ENCODE measurements around the gene GFRA1.

The GFRA1 gene

DNA sequence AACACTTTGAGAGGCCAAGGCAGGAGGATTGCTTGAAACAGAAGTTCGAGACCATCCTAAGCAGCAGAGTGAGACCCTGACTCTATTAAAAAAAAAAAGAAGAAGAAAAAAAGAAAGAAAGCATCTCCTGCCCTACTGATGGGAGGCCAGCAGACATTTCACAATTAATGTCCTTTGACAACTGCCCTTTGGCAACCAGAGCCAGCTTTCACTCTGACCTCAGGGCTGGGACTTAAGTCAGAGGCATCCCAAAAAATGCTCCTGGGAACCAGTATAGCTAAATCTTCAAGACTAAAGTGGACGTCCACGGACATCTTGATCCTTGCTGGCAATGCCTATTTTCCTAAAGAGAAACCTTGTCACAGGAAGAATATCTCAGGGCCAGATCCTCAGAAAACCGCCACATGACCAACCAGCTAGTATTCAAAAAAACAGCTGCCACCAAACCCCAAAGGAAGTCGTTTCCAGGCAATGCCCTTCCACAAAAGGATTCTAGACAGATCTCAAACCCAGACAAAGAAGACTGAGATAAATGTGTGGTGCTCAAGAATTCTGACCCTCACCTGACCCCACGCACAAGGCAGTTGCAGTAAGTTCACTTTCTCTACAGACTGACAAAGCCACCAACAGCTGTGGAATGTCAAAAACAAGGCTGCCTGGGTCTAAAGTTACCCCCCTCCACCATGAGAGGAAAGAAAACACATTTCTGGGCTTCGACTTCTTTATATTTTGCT lies 18.4 kb downstream of the GFRA1 start:
- Histone ChIP-seq H3K9me3 (ENCODE audit: control insufficient read depth, low read length) (no peaks in the 10 kb centered on the region), H3K4me1 (ENCODE audit: control insufficient read depth, insufficient read depth, low read length) (peaks cover 6% of the 10 kb centered on the region), H3K36me3 (ENCODE audit: control insufficient read depth, insufficient read depth, low read length, severe bottlenecking) (no peaks in the 10 kb centered on the region), H3K27me3 (replicated peaks; ENCODE audit: control insufficient read depth, insufficient read depth, low read length) (no peaks in the 10 kb centered on the region), H3K4me3 (ENCODE audit: low read length) (no peak overlapping the region), H3K9ac (ENCODE audit: low read length) (no peak overlapping the region)
- no peak for DNase-seq (ENCODE audit: low read depth)

DNA sequence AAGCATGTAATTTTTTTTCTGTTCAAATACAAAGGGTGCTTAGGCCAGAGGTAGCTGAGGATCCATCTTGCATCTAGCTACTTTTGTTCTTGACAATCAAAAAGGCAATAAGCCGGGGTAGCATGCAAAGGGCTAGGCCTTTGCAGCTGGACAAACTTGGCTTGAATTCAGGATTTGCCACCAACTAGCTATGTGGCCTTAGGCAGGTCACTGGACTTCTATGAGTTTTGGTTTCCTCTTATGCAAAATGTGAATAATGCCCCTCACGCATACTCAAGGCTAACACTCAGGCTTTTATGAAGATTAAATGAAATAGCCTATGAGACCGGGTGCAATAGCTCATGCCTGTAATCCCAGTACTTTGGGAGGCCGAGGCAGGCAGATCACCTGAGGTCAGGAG lies 19.3 kb downstream of the GFRA1 start:
- Histone ChIP-seq H3K36me3 (ENCODE audit: control insufficient read depth, insufficient read depth, low read length, severe bottlenecking) (no peaks in the 10 kb centered on the region), H3K4me1 (ENCODE audit: control insufficient read depth, insufficient read depth, low read length) (peaks cover 6% of the 10 kb centered on the region), H3K27me3 (replicated peaks; ENCODE audit: control insufficient read depth, insufficient read depth, low read length) (no peaks in the 10 kb centered on the region), H3K9ac (ENCODE audit: low read length) (no peak overlapping the region), H3K9me3 (ENCODE audit: control insufficient read depth, low read length) (no peaks in the 10 kb centered on the region), H3K4me3 (ENCODE audit: low read length) (no peak overlapping the region)
- DNase-seq (ENCODE audit: low read depth), result no peak

DNA sequence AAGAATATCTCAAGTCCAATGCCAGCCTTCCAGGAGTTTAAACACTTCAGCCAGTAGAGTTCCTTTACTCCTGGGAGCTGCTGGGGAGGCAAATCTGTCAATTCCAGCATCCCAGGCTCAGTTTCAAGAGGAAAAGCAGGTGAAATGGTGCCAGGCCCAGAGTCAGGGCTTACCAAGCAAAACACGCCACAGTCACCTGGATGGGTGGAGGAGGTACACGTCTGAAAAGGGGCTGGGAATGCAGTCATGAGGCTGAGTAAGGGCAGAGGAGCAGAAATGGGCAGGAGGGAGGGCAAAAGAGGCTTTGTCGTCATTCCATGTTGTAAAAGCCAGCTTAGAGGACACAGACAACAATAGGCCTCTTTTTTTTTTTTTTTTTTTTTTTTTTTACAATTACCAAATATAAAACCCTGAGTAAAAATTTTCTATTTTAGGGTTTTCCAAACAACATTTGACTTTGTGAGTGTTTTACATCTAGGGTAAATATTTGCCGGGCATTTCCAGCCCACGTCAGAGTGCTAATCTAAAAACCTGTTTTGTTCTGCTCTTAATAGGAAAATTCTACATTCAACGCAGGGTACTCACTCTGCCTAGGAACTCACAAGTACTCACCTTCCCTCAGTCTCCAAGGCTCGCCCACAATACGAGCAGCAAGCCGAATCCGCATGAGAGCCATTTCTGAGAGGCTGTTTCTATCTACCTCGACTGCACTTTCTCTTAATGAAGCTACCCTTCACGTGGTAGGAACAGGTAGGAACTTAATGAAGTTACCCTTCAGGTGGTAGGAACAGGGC lies 21.2 kb downstream of the GFRA1 start:
- Histone ChIP-seq H3K4me3 (ENCODE audit: low read length) (no peak overlapping the region), H3K4me1 (ENCODE audit: control insufficient read depth, insufficient read depth, low read length) (peaks cover 9% of the 10 kb centered on the region)

DNA sequence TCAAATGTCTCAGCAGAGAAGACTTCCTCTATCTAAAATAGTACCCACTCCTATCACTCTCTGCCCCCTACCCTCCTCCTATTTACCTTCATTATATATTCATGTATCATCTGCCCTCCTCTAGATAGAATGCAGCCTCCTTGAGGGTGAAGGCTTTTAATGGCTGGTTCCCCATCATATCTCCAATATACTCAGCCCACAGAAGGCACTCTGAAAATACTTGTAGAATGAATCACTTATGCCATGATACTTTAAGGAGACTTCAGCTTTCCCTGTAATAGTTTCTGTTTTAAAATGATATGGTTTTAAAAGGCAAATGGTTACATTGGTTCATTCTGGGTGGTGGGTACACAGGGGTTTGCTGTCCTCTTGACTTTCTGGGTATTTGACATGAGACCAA lies 25.3 kb downstream of the GFRA1 start:
- Histone ChIP-seq H3K4me3 (ENCODE audit: low read length) (no peak overlapping the region), H3K27me3 (replicated peaks; ENCODE audit: control insufficient read depth, insufficient read depth, low read length) (no peaks in the 10 kb centered on the region), H3K4me1 (ENCODE audit: control insufficient read depth, insufficient read depth, low read length) (peaks cover 3% of the 10 kb centered on the region), H3K36me3 (ENCODE audit: control insufficient read depth, insufficient read depth, low read length, severe bottlenecking) (no peaks in the 10 kb centered on the region), H3K9ac (ENCODE audit: low read length) (no peak overlapping the region), H3K9me3 (ENCODE audit: control insufficient read depth, low read length) (no peaks in the 10 kb centered on the region)
- peak; percentile 23 for DNase-seq (ENCODE audit: low read depth)

More for the DNA sequence above, 21.2 kb downstream of the GFRA1 start:
- Histone ChIP-seq H3K27me3 (replicated peaks; ENCODE audit: control insufficient read depth, insufficient read depth, low read length) (no peaks in the 10 kb centered on the region), H3K36me3 (ENCODE audit: control insufficient read depth, insufficient read depth, low read length, severe bottlenecking) (no peaks in the 10 kb centered on the region), H3K9ac (ENCODE audit: low read length) (no peak overlapping the region), H3K9me3 (ENCODE audit: control insufficient read depth, low read length) (no peaks in the 10 kb centered on the region)
- DNase-seq (ENCODE audit: low read depth), result no peak

DNA sequence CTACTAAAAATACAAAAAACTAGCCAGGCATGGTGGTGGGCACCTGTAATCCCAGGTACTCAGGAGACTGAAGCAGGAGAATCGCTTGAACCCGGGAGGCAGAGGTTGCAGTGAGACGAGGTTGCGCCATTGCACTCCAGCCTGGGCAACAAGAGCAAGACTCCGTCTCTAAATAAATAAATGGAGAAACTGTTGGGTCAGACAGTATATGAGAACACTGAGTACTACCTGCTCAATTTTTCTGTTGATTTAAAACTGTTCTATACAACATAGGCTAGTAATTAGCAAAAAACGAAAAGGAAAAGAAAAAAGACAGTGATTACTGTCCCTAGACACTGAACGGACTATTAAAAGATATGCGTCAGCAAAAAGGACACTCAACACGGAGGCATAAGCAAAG lies 26.7 kb downstream of the GFRA1 start:
- H3K9ac ChIP-seq (ENCODE audit: low read length), result no peak overlapping the region
- no peaks in the 10 kb centered on the region for H3K9me3 ChIP-seq (ENCODE audit: control insufficient read depth, low read length)
- H3K36me3 ChIP-seq (ENCODE audit: control insufficient read depth, insufficient read depth, low read length, severe bottlenecking), result no peaks in the 10 kb centered on the region
- no peak overlapping the region for H3K4me3 ChIP-seq (ENCODE audit: low read length)
- H3K4me1 ChIP-seq (ENCODE audit: control insufficient read depth, insufficient read depth, low read length), result peaks cover 10% of the 10 kb centered on the region
- DNase-seq (ENCODE audit: low read depth), result no peak
- H3K27me3 ChIP-seq (replicated peaks; ENCODE audit: control insufficient read depth, insufficient read depth, low read length), result no peaks in the 10 kb centered on the region

DNA sequence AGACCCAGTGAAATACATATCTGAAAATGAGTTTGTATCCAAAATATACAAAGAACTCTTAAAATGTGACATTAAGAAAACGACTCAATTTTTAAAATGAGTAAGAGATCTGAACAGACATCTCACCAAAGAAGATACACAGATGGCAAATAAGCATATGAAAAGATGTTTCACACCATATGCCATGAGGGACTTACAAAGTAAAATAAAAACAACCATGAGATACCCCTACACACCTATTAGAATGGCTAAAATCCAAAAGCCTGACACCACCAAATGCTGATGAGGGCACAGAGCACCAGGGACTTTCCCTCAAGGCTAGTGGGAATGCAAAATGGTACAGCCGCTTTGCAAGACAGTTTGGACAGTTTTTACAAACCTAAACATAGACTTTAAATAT lies 27.9 kb downstream of the GFRA1 start:
- H3K36me3 ChIP-seq (ENCODE audit: control insufficient read depth, insufficient read depth, low read length, severe bottlenecking), result no peaks in the 10 kb centered on the region
- H3K4me1 ChIP-seq (ENCODE audit: control insufficient read depth, insufficient read depth, low read length), result peaks cover 12% of the 10 kb centered on the region
- no peak overlapping the region for H3K9ac ChIP-seq (ENCODE audit: low read length)
- H3K27me3 ChIP-seq (replicated peaks; ENCODE audit: control insufficient read depth, insufficient read depth, low read length), result no peaks in the 10 kb centered on the region
- no peaks in the 10 kb centered on the region for H3K9me3 ChIP-seq (ENCODE audit: control insufficient read depth, low read length)
- no peak overlapping the region for H3K4me3 ChIP-seq (ENCODE audit: low read length)
- DNase-seq (ENCODE audit: low read depth), result no peak

DNA sequence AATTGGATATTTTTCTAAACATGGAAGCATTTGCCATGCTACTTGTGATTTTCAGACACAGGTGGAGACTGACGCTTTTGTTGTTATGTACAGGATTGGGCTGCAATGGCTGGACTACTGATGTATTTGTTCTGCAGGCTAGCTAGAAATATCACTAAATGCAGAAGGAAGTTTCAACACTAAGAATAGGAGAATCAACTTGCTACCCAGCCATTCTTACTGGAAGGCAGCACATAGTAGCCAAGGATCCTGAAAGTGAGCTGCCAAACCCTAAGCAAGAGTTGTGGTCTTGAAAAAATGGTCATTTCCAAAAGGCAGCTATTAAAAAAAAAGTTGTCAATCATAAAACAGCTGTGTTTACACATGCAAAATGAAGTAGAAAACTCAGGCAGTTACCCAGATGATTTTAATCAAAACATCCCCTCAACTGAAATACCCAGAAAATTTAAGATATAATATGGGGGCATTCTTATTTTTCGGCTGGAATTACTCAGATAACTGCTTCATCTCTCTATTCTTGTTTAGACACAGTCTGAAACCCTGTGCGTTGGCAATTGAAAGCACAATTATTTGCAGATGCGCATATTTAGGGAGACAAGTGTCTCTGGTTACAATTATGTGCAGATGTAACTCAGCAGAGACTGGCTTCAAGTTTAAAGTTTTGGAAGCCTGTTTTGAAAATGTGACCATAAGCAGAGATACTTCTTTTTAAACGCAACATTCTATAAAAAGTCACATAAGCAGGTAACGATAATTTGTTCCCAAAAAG lies 31.2 kb downstream of the GFRA1 start:
- no peaks in the 10 kb centered on the region for H3K9me3 ChIP-seq (ENCODE audit: control insufficient read depth, low read length)
- no peaks in the 10 kb centered on the region for H3K36me3 ChIP-seq (ENCODE audit: control insufficient read depth, insufficient read depth, low read length, severe bottlenecking)
- H3K27me3 ChIP-seq (replicated peaks; ENCODE audit: control insufficient read depth, insufficient read depth, low read length), result no peaks in the 10 kb centered on the region
- H3K4me1 ChIP-seq (ENCODE audit: control insufficient read depth, insufficient read depth, low read length), result peaks cover 8% of the 10 kb centered on the region
- no peak overlapping the region for H3K9ac ChIP-seq (ENCODE audit: low read length)
- peak; percentile 25 for DNase-seq (ENCODE audit: low read depth)
- H3K4me3 ChIP-seq (ENCODE audit: low read length), result peak overlapping the region; percentile 7

DNA sequence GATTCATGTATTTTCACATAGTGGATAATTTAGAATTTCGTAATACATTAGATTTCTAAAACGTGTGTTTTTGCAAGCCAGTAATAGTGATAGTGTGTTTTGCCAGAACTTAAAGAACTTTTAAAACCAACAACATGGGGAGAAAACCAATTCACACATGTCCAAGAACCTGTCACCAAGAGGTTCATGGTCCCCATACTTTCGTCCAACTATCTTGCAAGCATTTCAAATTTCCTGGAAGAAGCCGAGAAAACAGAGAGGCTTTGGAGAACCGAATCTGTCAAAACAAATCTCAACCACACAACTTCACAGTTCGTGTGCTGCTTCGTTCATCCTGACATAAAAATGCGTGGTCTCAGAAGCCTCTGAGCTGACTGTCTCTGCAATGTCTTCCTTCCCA lies 31.9 kb downstream of the GFRA1 start:
- no peaks in the 10 kb centered on the region for H3K9me3 ChIP-seq (ENCODE audit: control insufficient read depth, low read length)
- H3K4me1 ChIP-seq (ENCODE audit: control insufficient read depth, insufficient read depth, low read length), result peaks cover 8% of the 10 kb centered on the region
- no peaks in the 10 kb centered on the region for H3K36me3 ChIP-seq (ENCODE audit: control insufficient read depth, insufficient read depth, low read length, severe bottlenecking)
- no peak overlapping the region for H3K9ac ChIP-seq (ENCODE audit: low read length)
- no peaks in the 10 kb centered on the region for H3K27me3 ChIP-seq (replicated peaks; ENCODE audit: control insufficient read depth, insufficient read depth, low read length)
- peak overlapping the region; percentile 7 for H3K4me3 ChIP-seq (ENCODE audit: low read length)
- DNase-seq (ENCODE audit: low read depth), result no peak

DNA sequence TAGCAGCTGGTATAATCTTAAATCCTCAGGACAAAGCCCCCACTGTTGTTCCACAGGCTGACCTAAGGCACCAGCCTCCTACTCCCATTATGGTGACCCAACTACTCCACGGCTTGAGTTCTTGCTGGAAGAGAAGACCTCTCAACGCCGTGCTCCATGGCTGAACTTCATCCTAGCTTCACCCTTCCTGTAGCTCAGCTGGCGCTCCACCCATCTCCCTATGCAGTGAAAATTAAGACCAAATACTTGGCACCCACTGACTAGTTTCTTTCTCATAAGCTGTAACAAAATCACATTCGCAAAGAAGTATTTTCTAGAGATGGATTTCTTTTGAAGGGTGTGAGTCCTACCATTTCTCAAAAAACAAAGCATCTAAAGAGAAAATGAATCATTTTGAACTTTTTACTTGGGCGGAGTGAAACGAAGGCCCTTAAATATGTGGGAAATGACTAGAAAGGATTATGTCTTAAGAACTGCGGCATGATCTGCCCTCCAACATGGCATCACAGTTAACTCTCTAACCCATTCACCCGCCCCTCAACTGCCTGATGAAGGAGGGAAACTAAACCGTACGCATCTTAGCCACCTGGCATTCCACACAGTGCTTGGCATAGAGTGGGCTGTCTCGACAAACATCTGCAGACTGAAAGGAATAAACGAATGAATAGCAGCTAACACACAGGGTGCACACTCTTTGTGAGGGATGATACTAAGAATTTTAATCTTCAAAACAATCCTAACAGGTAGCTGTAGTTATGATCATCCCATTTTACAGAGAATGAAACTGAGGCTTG lies 32.7 kb downstream of the GFRA1 start:
- Histone ChIP-seq H3K9me3 (ENCODE audit: control insufficient read depth, low read length) (no peaks in the 10 kb centered on the region), H3K9ac (ENCODE audit: low read length) (no peak overlapping the region), H3K4me3 (ENCODE audit: low read length) (no peak overlapping the region), H3K27me3 (replicated peaks; ENCODE audit: control insufficient read depth, insufficient read depth, low read length) (no peaks in the 10 kb centered on the region), H3K4me1 (ENCODE audit: control insufficient read depth, insufficient read depth, low read length) (peaks cover 8% of the 10 kb centered on the region), H3K36me3 (ENCODE audit: control insufficient read depth, insufficient read depth, low read length, severe bottlenecking) (no peaks in the 10 kb centered on the region)
- DNase-seq (ENCODE audit: low read depth), result no peak

DNA sequence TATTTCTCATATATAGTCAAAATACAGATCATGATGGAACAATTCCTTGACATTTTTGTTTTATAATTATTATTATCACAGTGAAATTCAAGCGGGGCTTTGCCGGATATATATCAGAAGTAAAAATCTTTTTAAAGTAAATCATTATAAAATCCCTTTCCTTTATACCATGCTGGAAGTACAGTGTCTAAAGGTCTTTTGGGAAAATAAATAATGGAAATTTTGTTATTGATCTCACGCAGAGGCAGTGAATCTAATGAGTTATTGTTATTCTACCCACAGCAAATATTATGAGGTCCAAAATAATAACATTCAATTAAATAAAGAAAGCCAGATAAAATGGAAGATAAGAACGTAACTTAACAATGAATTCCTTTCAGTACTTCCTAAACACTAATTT lies 33.8 kb downstream of the GFRA1 start:
- no peak overlapping the region for H3K9ac ChIP-seq (ENCODE audit: low read length)
- H3K4me3 ChIP-seq (ENCODE audit: low read length), result no peak overlapping the region
- H3K27me3 ChIP-seq (replicated peaks; ENCODE audit: control insufficient read depth, insufficient read depth, low read length), result no peaks in the 10 kb centered on the region
- no peaks in the 10 kb centered on the region for H3K36me3 ChIP-seq (ENCODE audit: control insufficient read depth, insufficient read depth, low read length, severe bottlenecking)
- peaks cover 8% of the 10 kb centered on the region for H3K4me1 ChIP-seq (ENCODE audit: control insufficient read depth, insufficient read depth, low read length)
- no peaks in the 10 kb centered on the region for H3K9me3 ChIP-seq (ENCODE audit: control insufficient read depth, low read length)
- DNase-seq (ENCODE audit: low read depth), result no peak

All from adipocyte (in vitro differentiated cells).